NOMO-1 treated with DMSO at 0.1 percent for 48 hours (cell line): ENCODE results near the gene FILIP1L.

Experiments
- DNase-seq: peaks from one replicate; lab custom pipeline; 2025; ENCODE audit not compliant: unreplicated experiment; lab: John Stamatoyannopoulos, UW

FILIP1L gene

GRCh38 chr3:99900248-99900647 lies 214.1 kb downstream of the FILIP1L start:
- no peak for DNase-seq

DNA sequence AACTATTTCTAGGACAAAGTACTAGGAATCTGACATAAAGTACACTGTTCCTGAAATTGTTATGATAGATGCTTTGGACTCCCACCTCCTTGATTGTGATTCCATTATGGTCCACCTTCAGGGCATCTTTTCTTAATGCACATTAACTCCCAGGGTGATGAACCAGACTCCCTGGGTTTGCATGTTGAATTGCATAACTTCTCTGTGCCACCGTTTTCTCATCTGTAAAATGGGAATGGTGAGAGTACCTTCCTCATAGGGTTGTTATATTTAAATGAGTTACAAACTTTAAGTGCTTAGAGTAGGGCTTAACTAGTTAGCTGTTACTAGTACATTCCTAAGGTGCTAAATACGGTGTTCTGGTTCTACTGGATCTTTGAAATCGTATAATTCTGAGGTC lies 214.7 kb downstream of the FILIP1L start:
- no peak for DNase-seq

DNA sequence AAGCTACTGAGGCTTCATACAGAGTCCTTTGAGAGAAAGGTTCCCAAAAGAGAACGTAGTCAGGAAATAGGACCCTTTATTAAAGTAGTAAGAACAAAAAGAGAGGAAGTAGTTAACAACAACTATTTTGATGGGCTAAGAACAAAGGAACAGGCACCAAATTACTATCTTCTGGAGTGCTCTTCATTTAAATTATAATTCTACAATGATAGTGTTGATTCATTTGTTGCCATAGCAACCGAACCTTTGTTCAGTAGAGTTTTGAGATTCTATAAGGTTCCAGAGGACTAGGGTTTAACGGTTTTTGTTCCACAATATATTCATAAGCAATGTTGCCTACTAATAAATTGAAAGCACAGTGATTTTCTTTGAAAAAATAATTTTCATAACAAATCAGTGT lies 217.8 kb downstream of the FILIP1L start:
- DNase-seq: peak; percentile 62

- peak; percentile 96 for DNase-seq
These were observed 218.4 kb downstream of the FILIP1L start for GRCh38 chr3:99895703-99896441.

DNA sequence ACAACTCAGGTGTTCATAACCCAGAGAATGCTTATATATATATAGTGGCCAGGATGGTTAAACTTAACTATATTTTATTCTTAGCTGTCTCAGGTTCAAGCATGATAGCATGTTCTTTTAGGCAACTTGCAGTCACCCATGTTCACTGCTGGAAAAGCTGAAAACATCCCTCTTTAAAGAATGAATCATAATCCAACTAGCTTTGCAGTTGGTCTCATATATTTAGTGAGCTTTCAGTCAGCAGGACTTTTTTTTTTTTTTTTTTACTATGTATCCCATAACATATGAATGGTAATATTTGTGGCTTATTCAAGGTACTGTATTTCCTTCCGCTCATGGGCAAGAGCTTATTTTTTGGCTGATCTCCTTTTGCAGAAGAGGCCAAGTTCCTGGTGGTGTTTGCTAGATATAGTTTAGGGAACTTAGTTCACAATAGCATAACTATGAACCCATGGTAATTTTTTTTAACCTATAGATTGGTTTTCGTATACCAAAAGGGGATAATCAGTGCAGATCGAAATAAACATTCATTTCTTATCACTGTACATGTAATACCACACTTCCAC lies 219.1 kb downstream of the FILIP1L start:
- peak; percentile 76 for DNase-seq

GRCh38 chr3:99892332-99892731 lies 222.0 kb downstream of the FILIP1L start:
- no peak for DNase-seq

GRCh38 chr3:99891610-99892285 lies 222.6 kb downstream of the FILIP1L start:
- no peak for DNase-seq

- DNase-seq: no peak
These were observed 228.4 kb downstream of the FILIP1L start for GRCh38 chr3:99885851-99886250.

- no peak for DNase-seq
These were observed 229.2 kb downstream of the FILIP1L start for GRCh38 chr3:99885085-99885484.

DNA sequence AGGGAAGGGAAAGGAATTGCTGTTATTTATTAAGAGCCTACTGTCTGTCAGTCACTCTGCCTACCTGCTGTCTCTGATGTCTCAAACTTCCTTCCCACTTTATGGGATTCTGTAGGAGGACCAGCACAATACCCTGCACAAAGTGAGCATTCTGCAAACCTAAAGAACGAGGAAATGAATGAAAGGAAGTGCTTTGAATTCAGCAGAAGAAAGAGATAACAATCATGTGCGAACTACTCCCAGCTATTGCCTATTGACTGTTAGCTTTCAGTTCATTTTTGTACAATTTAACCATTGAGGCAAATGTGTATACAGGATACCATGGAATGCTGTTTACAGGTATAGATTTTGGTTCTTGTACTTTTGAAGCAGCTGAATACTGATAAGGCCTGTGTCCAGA lies 229.8 kb downstream of the FILIP1L start:
- no peak for DNase-seq

DNA sequence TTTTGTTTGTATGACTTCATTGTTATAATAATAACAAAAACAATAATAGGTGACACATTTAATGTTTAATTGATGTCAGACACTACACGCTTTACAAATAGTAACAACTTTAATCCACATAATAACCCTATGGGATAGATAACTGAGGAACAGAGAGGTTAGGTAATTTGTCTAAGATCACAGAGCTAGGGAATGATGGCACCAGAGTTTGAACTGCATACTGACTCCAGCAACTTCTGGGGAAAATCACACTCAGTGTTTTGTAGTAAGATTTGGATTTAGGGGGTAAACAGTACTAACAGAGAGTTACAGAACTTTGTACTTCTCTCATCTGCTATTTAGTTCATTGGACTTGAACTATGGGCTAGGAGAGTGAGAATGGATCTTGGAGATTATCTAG lies 230.6 kb downstream of the FILIP1L start:
- no peak for DNase-seq

DNA sequence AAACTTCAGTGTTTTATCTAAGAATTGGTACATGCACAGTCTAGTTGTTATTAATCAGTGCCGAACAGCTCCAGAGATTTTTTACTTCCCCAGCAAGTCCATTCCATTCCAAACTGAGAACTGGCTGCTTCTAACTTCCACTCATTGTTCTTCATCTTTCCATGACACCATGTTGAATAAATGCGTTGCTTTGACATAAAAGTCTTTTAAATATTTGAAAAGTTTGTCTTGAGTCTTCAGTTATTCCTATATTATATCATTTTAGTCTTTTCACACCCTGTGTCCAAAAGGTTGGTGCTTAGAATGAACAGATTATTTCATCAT lies 231.2 kb downstream of the FILIP1L start:
- no peak for DNase-seq

- DNase-seq: no peak
These were observed 231.7 kb downstream of the FILIP1L start for GRCh38 chr3:99882436-99883137.

DNA sequence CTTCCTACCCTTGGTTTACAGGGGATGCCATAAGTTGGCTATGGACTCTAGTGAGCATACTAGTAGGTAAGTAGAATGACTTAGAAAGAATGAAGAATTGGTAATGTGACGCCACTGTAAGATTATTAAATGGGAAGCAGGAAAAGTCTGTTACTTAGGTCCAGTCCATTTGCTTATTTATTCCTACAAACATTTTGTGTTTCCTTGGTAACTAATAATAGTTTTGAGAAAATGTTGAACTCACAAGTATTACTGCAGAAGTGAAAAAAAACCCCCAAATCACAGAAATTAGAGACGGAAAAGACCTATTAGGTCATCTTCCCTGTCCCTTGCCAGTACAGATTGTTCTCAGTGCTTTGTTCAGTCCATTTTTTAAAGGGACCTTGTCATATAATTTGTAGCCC lies 233.2 kb downstream of the FILIP1L start:
- DNase-seq: no peak

DNA sequence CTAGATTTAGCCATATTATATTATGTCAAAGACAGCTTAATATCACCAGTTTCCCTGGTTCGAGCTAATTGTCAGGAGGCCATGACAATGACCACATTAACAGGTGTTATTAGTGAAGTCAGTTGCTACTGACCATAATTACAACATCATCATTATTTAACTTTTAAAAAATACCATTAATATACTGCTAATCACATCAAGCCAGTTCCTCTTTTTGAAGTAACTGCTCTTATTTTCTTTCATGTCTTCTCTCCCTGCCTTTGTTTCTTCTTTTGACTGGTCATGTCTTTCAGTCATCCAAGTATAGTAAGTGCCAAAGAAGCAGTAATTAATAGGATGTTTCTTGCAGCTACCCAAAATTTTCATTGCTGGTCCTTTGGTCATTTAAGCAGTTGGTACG lies 235.0 kb downstream of the FILIP1L start:
- DNase-seq: no peak

GRCh38 chr3:99878005-99878404 lies 236.3 kb downstream of the FILIP1L start:
- peak; percentile 18 for DNase-seq

GRCh38 chr3:99877031-99877579 lies 237.2 kb downstream of the FILIP1L start:
- no peak for DNase-seq

GRCh38 chr3:99875929-99876841 lies 238.1 kb downstream of the FILIP1L start:
- peak; percentile 73 for DNase-seq

GRCh38 chr3:99875581-99875928 lies 238.7 kb downstream of the FILIP1L start:
- DNase-seq: peak; percentile 64

DNA sequence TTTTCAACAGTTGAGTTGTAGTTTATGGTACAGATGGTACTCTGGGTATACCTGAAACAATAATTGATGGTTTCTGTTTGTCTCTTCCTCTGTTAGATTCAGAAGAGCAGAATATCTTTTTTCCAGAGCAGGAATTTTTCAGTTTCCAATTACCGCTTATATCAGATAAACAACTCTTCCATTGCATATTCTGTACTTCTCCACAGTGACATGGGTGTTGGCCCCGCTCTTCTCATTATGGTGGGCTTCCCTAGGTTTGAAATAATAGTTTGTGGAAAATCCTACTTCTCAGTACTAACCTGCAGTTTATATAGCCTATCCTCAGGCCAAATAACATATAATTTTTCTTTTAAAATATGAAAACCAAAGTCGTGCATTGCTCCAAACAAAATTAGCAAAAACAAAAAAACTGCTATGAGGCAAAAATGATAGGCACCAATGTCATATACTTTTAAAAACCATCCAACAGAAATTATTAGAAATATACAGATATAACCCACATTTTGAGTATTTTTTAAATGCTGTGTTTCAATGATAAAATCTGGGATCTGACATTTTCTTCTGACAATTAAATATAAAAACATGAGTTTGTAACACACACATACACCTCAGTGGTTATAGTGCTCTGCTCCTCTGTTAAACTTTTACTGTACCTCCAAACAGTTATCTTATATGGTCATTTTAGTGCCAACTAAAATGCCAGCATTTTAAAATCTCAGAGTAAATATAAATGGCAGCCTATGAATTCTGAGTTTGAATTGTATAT lies 239.9 kb downstream of the FILIP1L start:
- DNase-seq: no peak
